DMS 273 treated with DMSO at 0.1 percent for 48 hours (cell line): Measurements from ENCODE around the gene PIAS2.
"Not testable (repeated sequence)": the region's sequence is repeated elsewhere in the genome, so short reads cannot be mapped to it uniquely, and the experiment has no call there.

Experiments used
- DNase-seq: peaks from one replicate; lab custom pipeline; 2025; lab: John Stamatoyannopoulos, UW

Gene PIAS2

GRCh38 chr18:46831434-46831833, 85.9 kb downstream of the PIAS2 start:
- no peak for DNase-seq

- no peak for DNase-seq
Measured at GRCh38 chr18:46830633-46831032, 86.7 kb downstream of the PIAS2 start.

GRCh38 chr18:46829947-46830346, 87.4 kb downstream of the PIAS2 start:
- DNase-seq = no peak

GRCh38 chr18:46829531-46829930, 87.8 kb downstream of the PIAS2 start:
- no peak for DNase-seq

- no peak for DNase-seq
Measured at GRCh38 chr18:46821856-46822711, 95.2 kb downstream of the PIAS2 start.

- no peak for DNase-seq
Measured at GRCh38 chr18:46820863-46821262, 96.4 kb downstream of the PIAS2 start.

- DNase-seq = no peak
Measured at GRCh38 chr18:46815661-46816060, 101.6 kb downstream of the PIAS2 start.

- no peak for DNase-seq
Measured at GRCh38 chr18:46814399-46814798, 102.9 kb downstream of the PIAS2 start.

- DNase-seq = no peak
Measured at GRCh38 chr18:46812311-46812710, 105.0 kb downstream of the PIAS2 start.

- no peak for DNase-seq
Measured at GRCh38 chr18:46810481-46811000, 106.8 kb downstream of the PIAS2 start.

GRCh38 chr18:46809145-46809544, 108.2 kb downstream of the PIAS2 start:
- DNase-seq = no peak

GRCh38 chr18:46795945-46796344, 121.4 kb downstream of the PIAS2 start:
- not testable (repeated sequence) for DNase-seq

GRCh38 chr18:46794607-46795006, 122.7 kb downstream of the PIAS2 start:
- no peak for DNase-seq

- DNase-seq = no peak
Measured at GRCh38 chr18:46793565-46793964, 123.7 kb downstream of the PIAS2 start.

- no peak for DNase-seq
Measured at GRCh38 chr18:46789088-46789487, 128.2 kb downstream of the PIAS2 start.

GRCh38 chr18:46787674-46788073, 129.6 kb downstream of the PIAS2 start:
- no peak for DNase-seq

- no peak for DNase-seq
Measured at GRCh38 chr18:46772357-46772756, 144.9 kb downstream of the PIAS2 start.

GRCh38 chr18:46771141-46771540, 146.2 kb downstream of the PIAS2 start:
- DNase-seq = no peak

GRCh38 chr18:46770708-46771107, 146.6 kb downstream of the PIAS2 start:
- DNase-seq = no peak

GRCh38 chr18:46768166-46768921, 149.0 kb downstream of the PIAS2 start:
- DNase-seq = no peak

GRCh38 chr18:46767217-46767616, 150.1 kb downstream of the PIAS2 start:
- DNase-seq = no peak

- no peak for DNase-seq
Measured at GRCh38 chr18:46764586-46764985, 152.7 kb downstream of the PIAS2 start.
